Trophoblast cell (in vitro differentiated cells and primary cell): ENCODE measurements around the gene HTR3B.

Experiments
- DNase-seq, 2 donors: peaks; one replicate each; pipeline ENCODE4 v3.0.0-alpha.2; 2016
- H2AFZ ChIP-seq: 2 replicates; pipeline ENCODE4 v1.6.1; 2013; ENCODE audit warnings: low read length, moderate library complexity, mild to moderate bottlenecking; ENCODE audit not compliant: insufficient read depth, poor library complexity
- H2AK5ac ChIP-seq: 2 replicates; pipeline ENCODE4 v1.6.1; 2013; ENCODE audit warnings: mild to moderate bottlenecking, low read length
- H2BK120ac ChIP-seq: 2 replicates; pipeline ENCODE4 v1.6.1; 2013; ENCODE audit warnings: low read length, mild to moderate bottlenecking, moderate library complexity; ENCODE audit not compliant: insufficient read depth, poor library complexity
- H2BK12ac ChIP-seq: 2 replicates; pipeline ENCODE4 v1.6.1; 2013; ENCODE audit warnings: mild to moderate bottlenecking, low read length, moderate library complexity
- H2BK5ac ChIP-seq: 2 replicates; pipeline ENCODE4 v1.6.1; 2013; ENCODE audit warnings: low read length, low read depth, moderate library complexity, mild to moderate bottlenecking; ENCODE audit not compliant: poor library complexity
- H3K14ac ChIP-seq: 2 replicates; pipeline ENCODE4 v1.6.1; 2013; ENCODE audit warnings: mild to moderate bottlenecking, low read length
- H3K18ac ChIP-seq: 2 replicates; pipeline ENCODE4 v1.6.1; 2013; ENCODE audit warnings: mild to moderate bottlenecking, low read length
- H3K23ac ChIP-seq: 2 replicates; pipeline ENCODE4 v1.6.1; 2013; ENCODE audit warnings: low read length
- H3K27ac ChIP-seq: 2 replicates; pipeline ENCODE4 v1.5.1; 2013; ENCODE audit warnings: low read depth, mild to moderate bottlenecking, inconsistent platforms, low read length, moderate library complexity
- H3K27me3 ChIP-seq: 2 replicates; pipeline ENCODE4 v1.6.1; 2013; ENCODE audit warnings: inconsistent platforms, mild to moderate bottlenecking, low read length, moderate library complexity; ENCODE audit not compliant: insufficient read depth
- H3K36me3 ChIP-seq, 2 experiments: 1 replicate in 1 of 2; 2 replicates in 1 of 2; pipeline ENCODE4 v1.6.1; 2013; ENCODE audit warnings: low read length in 2 of 2, mild to moderate bottlenecking in 2 of 2, moderate library complexity in 1 of 2; ENCODE audit not compliant: insufficient read depth in 2 of 2, control insufficient read depth in 1 of 2
- H3K4ac ChIP-seq: 2 replicates; pipeline ENCODE4 v1.6.1; 2013; ENCODE audit warnings: low read depth, mild to moderate bottlenecking, low read length, moderate library complexity
- H3K4me1 ChIP-seq, 2 experiments: 1 replicate in 1 of 2; 2 replicates in 1 of 2; pipeline ENCODE4 v1.6.1; 2013; ENCODE audit warnings: low read length in 2 of 2, mild to moderate bottlenecking in 2 of 2, moderate library complexity in 1 of 2; ENCODE audit not compliant: insufficient read depth in 2 of 2, control insufficient read depth in 1 of 2
- H3K4me2 ChIP-seq: 2 replicates; pipeline ENCODE4 v1.6.1; 2013; ENCODE audit warnings: inconsistent platforms, mild to moderate bottlenecking, low read length, moderate library complexity
- H3K4me3 ChIP-seq: 2 replicates; pipeline ENCODE4 v1.5.1; 2013; ENCODE audit warnings: mild to moderate bottlenecking, low read depth, low read length, inconsistent platforms
- H3K79me1 ChIP-seq: one replicate; pipeline ENCODE4 v1.6.1; 2013; ENCODE audit warnings: low read length
- H3K79me2 ChIP-seq: 2 replicates; pipeline ENCODE4 v1.6.1; 2013; ENCODE audit warnings: low read length, mild to moderate bottlenecking; ENCODE audit not compliant: control insufficient read depth, insufficient read depth, poor library complexity
- H3K9ac ChIP-seq: 2 replicates; pipeline ENCODE4 v1.6.1; 2013; ENCODE audit warnings: mild to moderate bottlenecking, low read length
- H3K9me3 ChIP-seq: 2 replicates; pipeline ENCODE4 v1.6.1; 2013; ENCODE audit warnings: low read depth, mild to moderate bottlenecking, control low read depth, inconsistent platforms, low read length; ENCODE audit not compliant: insufficient read depth
- H4K12ac ChIP-seq: 2 replicates; pipeline ENCODE4 v1.6.1; 2013; ENCODE audit warnings: low read depth, mild to moderate bottlenecking, low read length, moderate library complexity
- H4K8ac ChIP-seq: 2 replicates; pipeline ENCODE4 v1.6.1; 2013; ENCODE audit warnings: low read depth, mild to moderate bottlenecking, low read length, moderate library complexity
- H4K91ac ChIP-seq: one replicate; pipeline ENCODE4 v1.6.1; 2013; ENCODE audit warnings: low read depth, mild to moderate bottlenecking, low read length, moderate library complexity
- WGBS: extraction: QIAGEN DNeasy Blood & Tissue Kit; methylation state at CpG from one replicate; pipeline ENCODE4 v1.1.7; 2013; ENCODE audit warnings: missing lambda C conversion rate; ENCODE audit not compliant: insufficient read length, insufficient coverage; ENCODE audit errors: extremely low coverage; 5-methylcytosine and 5-hydroxymethylcytosine counted together

The HTR3B gene

DNA sequence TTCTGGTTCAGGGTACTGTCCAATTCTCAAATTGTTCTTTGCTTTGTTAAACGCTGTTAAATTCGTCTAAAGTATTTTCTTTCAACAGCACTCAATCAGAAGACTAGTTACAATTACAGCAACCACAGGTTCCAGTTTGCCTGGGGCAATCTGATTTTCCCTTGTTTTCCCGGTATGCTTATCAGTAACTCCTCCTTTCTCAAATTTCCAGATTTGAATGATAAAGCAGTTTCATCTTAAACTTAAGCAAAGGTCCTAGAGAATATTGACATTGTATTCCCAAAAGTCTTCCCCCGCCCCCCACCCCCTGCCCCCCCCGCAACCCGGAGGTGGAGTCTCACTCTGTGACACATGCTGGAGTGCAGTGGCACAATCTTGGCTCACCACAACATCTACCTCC, 18.7 kb upstream of the HTR3B start:
- no peak overlapping the region for H3K4ac ChIP-seq
- H3K4me1 ChIP-seq, result peaks cover 0 to 5% of the 10 kb centered on the region in 2 experiments
- no peak overlapping the region for H3K27ac ChIP-seq
- no peak overlapping the region for H4K12ac ChIP-seq
- no CpG with 5 or more reads among the region's 6 CpGs for WGBS
- H3K27me3 ChIP-seq, result no peaks in the 10 kb centered on the region
- H2BK5ac ChIP-seq, result no peak overlapping the region
- no peak overlapping the region for H4K91ac ChIP-seq
- no peak overlapping the region for H3K9ac ChIP-seq
- H3K23ac ChIP-seq, result no peak overlapping the region
- H2BK120ac ChIP-seq, result no peak overlapping the region
- no peak overlapping the region for H3K4me3 ChIP-seq
- H3K9me3 ChIP-seq, result no peaks in the 10 kb centered on the region
- H4K8ac ChIP-seq, result no peak overlapping the region
- no peaks in the 10 kb centered on the region for H3K36me3 ChIP-seq
- peaks cover 4% of the 10 kb centered on the region for H3K79me1 ChIP-seq
- no peak overlapping the region for H2AFZ ChIP-seq
- H2BK12ac ChIP-seq, result peak overlapping the region; percentile 20
- H3K14ac ChIP-seq, result no peak overlapping the region
- H3K4me2 ChIP-seq, result no peak overlapping the region
- no peaks in the 10 kb centered on the region for H3K79me2 ChIP-seq
- no peak overlapping the region for H3K18ac ChIP-seq
- peak; percentile 80 to 95 for DNase-seq
- H2AK5ac ChIP-seq, result no peak overlapping the region

DNA sequence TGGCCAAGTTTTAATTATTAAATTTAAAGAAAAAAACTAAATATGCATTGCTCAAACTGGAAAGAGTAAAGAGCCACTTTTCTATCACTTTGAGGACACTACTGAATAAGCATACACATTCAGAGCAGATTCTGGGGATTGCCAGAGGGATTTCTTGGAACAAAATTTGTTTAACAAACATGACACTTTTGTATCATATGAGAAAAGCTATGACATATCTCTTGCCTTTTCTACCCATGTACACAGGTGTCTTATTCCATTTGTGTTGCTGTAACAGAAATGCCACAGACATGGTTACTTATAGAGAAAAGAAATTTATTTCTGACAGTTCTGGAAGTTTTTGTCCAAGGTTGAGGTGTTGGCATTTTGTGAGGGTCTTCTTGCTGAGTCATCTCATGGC, 15.7 kb upstream of the HTR3B start:
- Histone ChIP-seq H3K9me3 (no peaks in the 10 kb centered on the region), H3K4me3 (no peak overlapping the region), H3K4ac (no peak overlapping the region), H2AFZ (no peak overlapping the region), H3K23ac (no peak overlapping the region), H2AK5ac (no peak overlapping the region), H3K27ac (no peak overlapping the region), H3K79me2 (no peaks in the 10 kb centered on the region), H3K18ac (no peak overlapping the region), H3K4me2 (no peak overlapping the region), H3K79me1 (peaks cover 4% of the 10 kb centered on the region), H3K36me3 (no peaks in the 10 kb centered on the region), H4K12ac (no peak overlapping the region), H2BK5ac (no peak overlapping the region), H3K9ac (no peak overlapping the region), H3K14ac (no peak overlapping the region), H3K4me1 (peaks cover 0 to 1% of the 10 kb centered on the region in 2 experiments), H4K91ac (no peak overlapping the region), H2BK120ac (no peak overlapping the region), H3K27me3 (no peaks in the 10 kb centered on the region), H2BK12ac (no peak overlapping the region), H4K8ac (no peak overlapping the region)
- no peak for DNase-seq

DNA sequence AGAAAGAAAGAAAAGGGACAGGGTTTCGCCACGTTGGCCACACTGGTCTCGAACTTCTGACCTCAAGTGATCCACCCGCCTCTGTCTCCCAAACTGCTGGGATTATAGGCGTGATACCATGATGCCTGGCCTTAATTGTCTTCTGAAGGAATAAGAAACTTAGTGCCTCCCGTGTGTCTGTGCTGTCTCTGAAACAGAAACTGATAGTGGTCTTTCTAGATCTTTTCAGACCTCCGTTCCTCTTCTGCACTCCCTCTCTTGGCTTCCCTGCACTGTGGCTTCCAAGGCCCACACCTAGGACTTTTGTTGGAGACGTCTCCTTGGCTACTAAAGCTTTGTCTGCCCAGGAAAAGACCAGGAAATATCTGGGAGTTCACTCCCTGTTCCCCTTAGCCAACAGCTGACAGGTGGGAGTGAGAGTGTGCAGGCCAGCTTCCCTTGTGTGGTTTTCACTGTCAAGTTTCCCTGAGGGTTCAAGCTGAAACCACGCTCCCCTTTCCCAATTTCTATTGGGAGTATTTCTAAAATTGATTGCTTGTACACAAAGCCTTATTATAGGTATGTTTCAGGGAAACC, 10.1 kb upstream of the HTR3B start:
- Histone ChIP-seq H2AK5ac (no peak overlapping the region), H2AFZ (no peak overlapping the region), H2BK12ac (no peak overlapping the region), H3K4ac (no peak overlapping the region), H3K9ac (no peak overlapping the region), H3K9me3 (no peaks in the 10 kb centered on the region), H3K36me3 (no peaks in the 10 kb centered on the region), H3K4me1 (peaks cover 9 to 10% of the 10 kb centered on the region in 2 experiments), H3K18ac (no peak overlapping the region), H4K91ac (no peak overlapping the region), H4K12ac (no peak overlapping the region), H3K4me3 (no peak overlapping the region), H4K8ac (no peak overlapping the region), H3K14ac (no peak overlapping the region), H3K79me2 (no peaks in the 10 kb centered on the region), H3K4me2 (peak overlapping the region; percentile 15), H2BK5ac (peak overlapping the region; percentile 8), H2BK120ac (no peak overlapping the region), H3K27ac (peak overlapping the region; percentile 30), H3K23ac (no peak overlapping the region), H3K27me3 (no peaks in the 10 kb centered on the region), H3K79me1 (peaks cover 5% of the 10 kb centered on the region)
- DNase-seq, result no peak
- no CpG with 5 or more reads among the region's 9 CpGs for WGBS

DNA sequence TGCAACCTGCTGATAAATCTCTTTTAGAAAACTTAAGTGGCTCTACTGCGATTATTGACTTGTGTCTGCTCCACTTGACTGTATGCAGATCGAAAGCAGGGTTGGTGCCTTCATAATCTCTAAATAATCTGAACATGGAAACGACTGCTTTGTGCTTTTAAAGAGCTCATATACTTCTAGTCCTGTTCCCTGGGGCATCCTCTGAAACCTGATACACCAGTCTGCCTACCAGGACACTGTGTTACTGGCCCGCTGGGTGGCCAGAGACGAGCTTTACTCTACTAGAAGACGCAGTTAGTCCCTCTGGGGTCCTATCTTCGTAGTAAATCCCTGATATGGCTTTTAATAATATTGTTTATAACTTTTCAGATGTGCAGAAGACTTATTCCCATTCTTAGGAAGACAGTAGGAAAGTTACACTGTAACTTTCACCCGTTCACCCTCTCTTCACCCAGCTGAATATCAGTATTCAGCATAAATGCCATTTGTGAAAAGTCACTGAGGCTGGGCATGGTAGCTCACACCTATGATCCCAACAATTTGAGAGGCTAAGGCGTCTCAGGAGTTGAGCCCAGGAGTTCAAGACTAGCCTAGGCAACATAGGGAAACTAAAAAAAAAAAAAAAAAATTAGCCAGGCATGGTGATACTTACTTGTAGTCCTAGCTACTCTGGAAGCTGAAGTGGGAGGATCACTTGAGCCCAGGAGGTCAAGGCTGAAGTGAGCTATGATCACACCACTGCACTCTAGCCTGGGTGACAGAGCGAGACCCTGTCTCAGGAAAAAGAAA, 9.0 kb upstream of the HTR3B start:
- H2AFZ ChIP-seq, result no peak overlapping the region
- no peaks in the 10 kb centered on the region for H3K36me3 ChIP-seq
- no peak overlapping the region for H3K23ac ChIP-seq
- H3K27me3 ChIP-seq, result no peaks in the 10 kb centered on the region
- peak overlapping the region; percentile 21 for H3K27ac ChIP-seq
- H3K4me2 ChIP-seq, result peak overlapping the region; percentile 10
- no peak overlapping the region for H3K14ac ChIP-seq
- H3K79me1 ChIP-seq, result peaks cover 5% of the 10 kb centered on the region
- peak overlapping the region; percentile 37 for H2BK5ac ChIP-seq
- no CpG with 5 or more reads among the region's 10 CpGs for WGBS
- no peaks in the 10 kb centered on the region for H3K9me3 ChIP-seq
- peaks cover 9 to 10% of the 10 kb centered on the region in 2 experiments for H3K4me1 ChIP-seq
- H4K91ac ChIP-seq, result no peak overlapping the region
- no peak overlapping the region for H4K8ac ChIP-seq
- peak; percentile 36 to 56 for DNase-seq
- no peak overlapping the region for H4K12ac ChIP-seq
- H2AK5ac ChIP-seq, result no peak overlapping the region
- H2BK120ac ChIP-seq, result no peak overlapping the region
- no peak overlapping the region for H3K18ac ChIP-seq
- H3K4me3 ChIP-seq, result no peak overlapping the region
- peak overlapping the region; percentile 45 for H2BK12ac ChIP-seq
- no peaks in the 10 kb centered on the region for H3K79me2 ChIP-seq
- H3K9ac ChIP-seq, result no peak overlapping the region
- no peak overlapping the region for H3K4ac ChIP-seq
